Activated T-cell treated with anti-CD3 and anti-CD28 coated beads, Interleukin-2, amount 50 U/mL, for 48 hours (primary cell): ENCODE measurements around the gene HIKESHI.

ENCODE experiments used
- DNase-seq, 2 experiments: peaks; one replicate each; pipeline ENCODE4 v3.0.0-alpha.2; 2020

HIKESHI gene

DNA sequence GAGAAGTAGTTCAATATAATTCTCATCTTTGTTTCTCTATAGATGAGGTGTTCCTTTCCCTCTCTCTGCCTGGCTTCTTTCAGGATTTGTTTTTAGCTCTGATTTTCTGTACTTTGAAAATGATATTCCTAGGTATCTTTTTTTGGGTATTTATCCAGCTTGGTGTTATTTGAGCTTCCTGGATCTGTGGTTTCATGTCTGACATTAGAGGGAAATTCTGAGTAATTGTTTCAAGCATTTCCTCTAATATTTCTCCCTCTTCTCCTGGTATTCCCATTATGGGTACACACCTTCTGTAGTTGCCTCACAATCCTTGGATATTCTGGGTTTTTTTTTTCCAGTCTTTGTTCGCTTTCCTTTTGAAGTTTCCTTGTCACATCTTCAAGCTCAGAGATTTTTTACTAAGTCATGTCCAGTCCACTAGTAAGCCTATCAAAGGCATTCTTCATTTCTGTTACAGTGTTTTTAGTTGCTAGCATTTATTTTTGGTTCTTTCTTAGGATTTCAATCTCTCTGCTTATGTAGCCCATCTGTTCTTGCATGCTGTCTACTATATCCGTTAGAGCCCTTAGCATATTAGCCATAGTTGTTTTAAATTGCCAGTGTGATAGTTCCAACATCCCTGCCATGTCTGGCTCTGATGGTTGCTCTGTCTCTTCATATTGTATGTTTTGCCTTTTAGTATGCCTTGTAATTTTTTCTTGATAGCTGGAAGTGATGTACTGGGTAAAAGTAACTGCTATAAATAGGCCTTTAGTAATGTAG lies 78.4 kb downstream of the HIKESHI start:
- no peak for DNase-seq

DNA sequence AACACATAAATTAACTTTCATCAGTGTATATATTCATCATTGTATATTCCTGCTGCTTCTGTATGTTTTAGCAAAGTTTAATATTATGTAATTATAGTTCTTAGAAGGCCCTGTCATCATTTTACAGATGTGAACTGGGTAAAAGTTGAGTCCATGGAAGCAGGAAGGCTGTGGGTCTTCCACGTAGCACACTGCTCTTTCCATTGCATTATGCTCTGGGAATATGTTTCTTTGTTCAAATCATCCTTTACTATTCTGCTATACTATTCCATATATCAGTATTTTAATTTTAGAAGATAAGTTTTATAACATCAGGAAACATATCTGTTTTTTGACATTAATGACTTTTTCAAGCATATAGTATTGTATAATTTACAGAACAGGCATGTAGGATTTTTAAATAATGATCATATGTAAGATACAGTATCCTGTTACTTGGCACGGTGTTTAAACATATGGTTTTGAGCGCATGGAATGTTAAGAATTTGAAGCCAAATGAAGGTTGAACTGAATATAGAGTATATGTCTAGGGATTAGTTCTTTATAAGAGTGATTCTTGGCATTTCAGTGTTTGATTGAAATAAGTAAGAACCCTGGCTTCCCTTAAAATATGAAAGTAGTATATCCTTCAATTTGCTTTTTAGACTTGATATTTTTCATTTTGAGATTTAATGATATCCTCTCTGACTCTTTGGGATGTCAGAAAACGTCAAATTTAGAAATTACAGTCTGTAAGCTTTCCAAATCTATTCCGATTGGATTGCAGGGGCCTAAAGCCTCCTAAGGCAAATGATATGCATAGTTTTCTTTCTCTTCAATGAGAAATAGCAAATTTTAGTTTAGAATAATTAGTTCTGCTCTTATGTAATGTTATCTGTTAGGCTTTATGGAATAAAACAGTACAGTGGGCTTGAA lies 81.3 kb downstream of the HIKESHI start:
- no peak for DNase-seq

DNA sequence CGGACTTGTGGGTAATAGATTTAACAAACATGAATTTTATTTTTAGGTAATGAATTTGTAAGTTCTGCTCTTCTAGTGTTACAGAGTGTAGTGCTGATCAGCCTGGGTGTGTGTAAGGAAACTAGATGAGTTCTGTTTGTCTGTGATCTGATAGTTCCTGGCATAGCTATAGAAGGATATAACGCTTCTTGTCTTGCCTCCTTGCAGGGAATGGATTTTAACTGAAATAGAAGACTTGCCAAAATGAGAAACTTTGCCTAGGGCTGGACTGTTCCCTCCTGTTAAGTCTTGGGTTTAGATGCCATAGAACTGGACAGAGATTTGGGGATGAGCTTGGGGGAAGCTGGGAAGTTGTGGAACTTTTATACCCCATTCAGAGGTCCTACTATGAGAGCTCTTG lies 84.2 kb downstream of the HIKESHI start:
- DNase-seq = no peak

DNA sequence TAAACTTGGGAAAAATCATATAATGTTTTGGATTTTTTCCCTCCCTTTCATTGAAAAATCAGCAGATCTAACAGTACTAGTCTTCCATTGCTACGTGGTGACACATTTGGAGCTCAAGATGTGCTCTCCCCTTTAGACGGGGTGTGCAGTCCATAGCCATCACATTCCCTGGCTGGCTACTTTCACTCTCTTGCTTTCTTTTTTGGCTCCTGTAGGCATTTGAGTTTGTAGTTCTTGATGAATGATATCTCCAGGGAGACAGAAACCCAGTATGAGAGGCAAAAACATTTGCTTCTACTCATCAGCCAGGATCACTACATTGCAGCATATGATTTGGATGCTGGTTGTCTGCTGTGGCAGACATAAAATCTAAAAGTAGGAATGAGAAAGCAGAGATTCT lies 84.7 kb downstream of the HIKESHI start:
- DNase-seq = no peak

- DNase-seq = no peak
Observed at GRCh38 chr11:86388198-86388597, 86.2 kb downstream of the HIKESHI start.

GRCh38 chr11:86390487-86390886 lies 88.4 kb downstream of the HIKESHI start:
- no peak for DNase-seq

GRCh38 chr11:86395061-86395551 lies 93.1 kb downstream of the HIKESHI start:
- no peak for DNase-seq
